HG03439 (cell line): ENCODE measurements around the gene CDH23.

ENCODE experiments used
- ATAC-seq: cut with Tn5 transposase; IDR thresholded peaks from one replicate; pipeline ENCODE4 v1.9.1; 2021; ENCODE audit warnings: mild to moderate bottlenecking, moderate library complexity; ENCODE audit not compliant: unreplicated experiment

Gene CDH23

GRCh38 chr10:71577345-71577744 lies 180.6 kb downstream of the CDH23 start:
- no peak for ATAC-seq

GRCh38 chr10:71578069-71578468 lies 181.3 kb downstream of the CDH23 start:
- no peak for ATAC-seq

- no peak for ATAC-seq
Observed at GRCh38 chr10:71579668-71580067, 182.9 kb downstream of the CDH23 start.

GRCh38 chr10:71580415-71580814 lies 183.7 kb downstream of the CDH23 start:
- ATAC-seq: no peak

- ATAC-seq: no peak
Observed at GRCh38 chr10:71580926-71581325, 184.2 kb downstream of the CDH23 start.

GRCh38 chr10:71581376-71581775 lies 184.7 kb downstream of the CDH23 start:
- ATAC-seq: no peak

- no peak for ATAC-seq
Observed at GRCh38 chr10:71582019-71582418, 185.3 kb downstream of the CDH23 start.

- no peak for ATAC-seq
Observed at GRCh38 chr10:71582506-71583475, 186.1 kb downstream of the CDH23 start.

GRCh38 chr10:71584461-71584860 lies 187.7 kb downstream of the CDH23 start:
- ATAC-seq: no peak

- no peak for ATAC-seq
Observed at GRCh38 chr10:71584902-71585563, 188.3 kb downstream of the CDH23 start.

- no peak for ATAC-seq
Observed at GRCh38 chr10:71585564-71586290, 189.0 kb downstream of the CDH23 start.

GRCh38 chr10:71587941-71588573 lies 191.3 kb downstream of the CDH23 start:
- no peak for ATAC-seq

GRCh38 chr10:71588685-71589084 lies 192.0 kb downstream of the CDH23 start:
- no peak for ATAC-seq

- ATAC-seq: no peak
Observed at GRCh38 chr10:71589617-71590551, 193.2 kb downstream of the CDH23 start.

- ATAC-seq: no peak
Observed at GRCh38 chr10:71590781-71591350, 194.1 kb downstream of the CDH23 start.

- no peak for ATAC-seq
Observed at GRCh38 chr10:71594934-71595571, 198.3 kb downstream of the CDH23 start.

GRCh38 chr10:71595649-71596048 lies 198.9 kb downstream of the CDH23 start:
- no peak for ATAC-seq

GRCh38 chr10:71596127-71596526 lies 199.4 kb downstream of the CDH23 start:
- ATAC-seq: no peak

- no peak for ATAC-seq
Observed at GRCh38 chr10:71596759-71597158, 200.0 kb downstream of the CDH23 start.
